Testis (tissue), 2 donors: ENCODE measurements around the gene PROC.

Experiments used
- POLR2A ChIP-seq: fragments of 450-650 bp; IDR thresholded peaks from one replicate; pipeline ENCODE4 v1.6.1; 2017; ENCODE audit warnings: antibody characterized with exemption, mild to moderate bottlenecking, moderate library complexity
- TF ChIP-seq, protein P1 (sequence below), 3 experiments: fragments of 450-650 bp in 2 of 3; fragments of 200-600 bp in 1 of 3; sonication (generic) in 1 of 3; IDR thresholded peaks; one replicate each; pipeline ENCODE4 v1.5.1; 2016 to 2019; ENCODE audit warnings: antibody characterized with exemption in 3 of 3, mild to moderate bottlenecking in 2 of 3, moderate library complexity in 1 of 3

DNA sequence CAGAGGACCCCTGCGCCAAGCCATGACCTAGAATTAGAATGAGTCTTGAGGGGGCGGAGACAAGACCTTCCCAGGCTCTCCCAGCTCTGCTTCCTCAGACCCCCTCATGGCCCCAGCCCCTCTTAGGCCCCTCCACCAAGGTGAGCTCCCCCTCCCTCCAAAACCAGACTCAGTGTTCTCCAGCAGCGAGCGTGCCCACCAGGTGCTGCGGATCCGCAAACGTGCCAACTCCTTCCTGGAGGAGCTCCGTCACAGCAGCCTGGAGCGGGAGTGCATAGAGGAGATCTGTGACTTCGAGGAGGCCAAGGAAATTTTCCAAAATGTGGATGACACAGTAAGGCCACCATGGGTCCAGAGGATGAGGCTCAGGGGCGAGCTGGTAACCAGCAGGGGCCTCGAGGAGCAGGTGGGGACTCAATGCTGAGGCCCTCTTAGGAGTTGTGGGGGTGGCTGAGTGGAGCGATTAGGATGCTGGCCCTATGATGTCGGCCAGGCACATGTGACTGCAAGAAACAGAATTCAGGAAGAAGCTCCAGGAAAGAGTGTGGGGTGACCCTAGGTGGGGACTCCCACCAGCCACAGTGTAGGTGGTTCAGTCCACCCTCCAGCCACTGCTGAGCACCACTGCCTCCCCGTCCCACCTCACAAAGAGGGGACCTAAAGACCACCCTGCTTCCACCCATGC is 3.0 kb downstream of the PROC start:
- TF ChIP-seq, protein P1, sequence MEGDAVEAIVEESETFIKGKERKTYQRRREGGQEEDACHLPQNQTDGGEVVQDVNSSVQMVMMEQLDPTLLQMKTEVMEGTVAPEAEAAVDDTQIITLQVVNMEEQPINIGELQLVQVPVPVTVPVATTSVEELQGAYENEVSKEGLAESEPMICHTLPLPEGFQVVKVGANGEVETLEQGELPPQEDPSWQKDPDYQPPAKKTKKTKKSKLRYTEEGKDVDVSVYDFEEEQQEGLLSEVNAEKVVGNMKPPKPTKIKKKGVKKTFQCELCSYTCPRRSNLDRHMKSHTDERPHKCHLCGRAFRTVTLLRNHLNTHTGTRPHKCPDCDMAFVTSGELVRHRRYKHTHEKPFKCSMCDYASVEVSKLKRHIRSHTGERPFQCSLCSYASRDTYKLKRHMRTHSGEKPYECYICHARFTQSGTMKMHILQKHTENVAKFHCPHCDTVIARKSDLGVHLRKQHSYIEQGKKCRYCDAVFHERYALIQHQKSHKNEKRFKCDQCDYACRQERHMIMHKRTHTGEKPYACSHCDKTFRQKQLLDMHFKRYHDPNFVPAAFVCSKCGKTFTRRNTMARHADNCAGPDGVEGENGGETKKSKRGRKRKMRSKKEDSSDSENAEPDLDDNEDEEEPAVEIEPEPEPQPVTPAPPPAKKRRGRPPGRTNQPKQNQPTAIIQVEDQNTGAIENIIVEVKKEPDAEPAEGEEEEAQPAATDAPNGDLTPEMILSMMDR (IDR thresholded peaks at IDR 0.05), result no peak
- TF ChIP-seq POLR2A, result no peak
